22Rv1 (cell line): ENCODE data around the gene NT5C3A.
"Not testable (repeated sequence)": the region's sequence is repeated elsewhere in the genome, so short reads cannot be mapped to it uniquely, and the experiment has no call there.

Source experiments
- H3K27ac ChIP-seq: fragments of 450-650 bp; 2 replicates; pipeline ENCODE4 v1.5.1; 2017
- CTCF ChIP-seq: fragments of 450-650 bp; IDR thresholded peaks from 2 replicates; pipeline ENCODE4 v1.5.1; 2017; ENCODE audit warnings: mild to moderate bottlenecking
- ZFX ChIP-seq: fragments of 450-650 bp; IDR thresholded peaks from 2 replicates; pipeline ENCODE4 v1.6.1; 2017; ENCODE audit warnings: antibody characterized with exemption, borderline replicate concordance

NT5C3A gene

DNA sequence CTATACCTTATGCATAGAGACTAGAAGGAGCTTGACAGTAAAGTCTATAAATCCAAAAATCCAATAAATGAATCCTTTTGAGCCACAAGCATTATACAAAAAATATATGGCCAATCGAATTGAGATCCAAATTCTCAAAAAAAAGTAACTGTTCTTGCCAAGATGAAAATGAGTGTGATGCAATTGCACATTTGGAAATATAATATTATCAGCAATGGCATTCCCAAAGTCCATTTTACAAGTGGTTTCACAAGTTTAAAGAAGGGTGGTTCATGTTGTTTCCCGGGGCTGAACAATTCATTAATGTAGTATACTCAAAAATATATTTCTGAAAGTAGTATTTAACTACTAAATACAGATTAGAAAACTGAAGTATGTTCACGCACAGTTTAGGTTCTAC lies 39.3 kb upstream of the NT5C3A start:
- H3K27ac ChIP-seq, result no peak overlapping the region

DNA sequence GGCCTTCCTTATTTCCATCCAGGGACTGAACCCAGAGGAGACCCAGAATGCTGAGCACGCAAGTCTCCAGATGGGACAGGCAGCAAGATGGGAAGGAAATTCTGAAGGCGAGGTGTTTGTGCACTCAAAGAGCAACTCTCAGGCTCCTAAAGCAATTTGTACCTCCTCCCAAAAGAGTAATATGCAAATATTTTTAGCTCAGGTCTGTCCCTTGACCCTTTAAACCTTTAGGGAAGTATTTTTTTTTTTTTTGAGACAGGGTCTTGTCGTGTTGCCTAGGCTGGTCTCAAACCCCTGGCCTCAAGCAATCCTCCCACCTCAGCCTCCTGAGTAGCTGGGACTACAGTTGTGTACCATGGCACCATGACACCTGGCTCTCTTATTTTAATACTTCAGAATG lies 38.2 kb upstream of the NT5C3A start:
- no peak overlapping the region for H3K27ac ChIP-seq
- TF ChIP-seq CTCF, result no peak

More for the DNA sequence above, 39.3 kb upstream of the NT5C3A start:
- TF ChIP-seq ZFX (no peak), CTCF (no peak)

DNA sequence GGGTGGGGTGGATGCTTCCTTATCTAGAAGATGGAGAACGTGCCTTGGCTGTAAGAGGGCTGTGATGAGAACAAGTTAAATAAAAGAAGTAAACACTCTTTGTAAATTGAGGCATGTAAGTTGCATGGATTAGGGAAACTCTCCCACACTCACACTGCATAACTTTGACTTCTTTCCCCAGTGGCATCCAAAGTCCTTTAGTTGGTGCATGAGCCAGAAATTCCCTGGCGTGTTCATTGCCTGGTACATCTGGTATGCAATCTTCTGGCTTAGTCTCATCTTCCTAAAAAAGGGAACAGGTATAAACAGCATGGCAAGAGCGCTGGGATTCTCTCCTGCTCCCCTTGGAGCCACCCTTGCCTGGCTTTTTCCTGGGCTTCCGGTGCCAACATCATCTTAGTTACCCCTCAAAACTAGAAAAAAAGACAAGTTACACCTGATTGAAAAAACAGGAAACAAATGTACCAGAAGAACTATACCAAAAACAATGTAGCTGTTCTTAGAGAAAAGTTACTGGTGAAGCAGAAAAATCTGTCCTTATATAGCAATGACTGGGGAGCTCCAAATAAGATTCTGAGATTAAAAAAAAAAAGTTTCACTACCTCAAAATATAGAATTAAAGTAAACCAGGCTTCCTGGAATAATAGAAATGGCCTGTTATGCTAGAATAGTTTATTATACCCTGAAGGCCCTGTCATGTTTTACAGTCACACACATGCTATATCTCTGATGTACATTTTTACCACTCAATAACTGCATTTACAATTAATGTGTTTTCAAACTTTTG lies 36.8 kb upstream of the NT5C3A start:
- no peak for TF ChIP-seq CTCF
- TF ChIP-seq ZFX, result no peak
- no peak overlapping the region for H3K27ac ChIP-seq

- not testable (repeated sequence) for H3K27ac ChIP-seq
These were observed 32.2 kb upstream of the NT5C3A start for GRCh38 chr7:33094745-33095275.

GRCh38 chr7:33093266-33093665 lies 30.7 kb upstream of the NT5C3A start:
- TF ChIP-seq ZFX (no peak), CTCF (no peak)
- H3K27ac ChIP-seq, result no peak overlapping the region

GRCh38 chr7:33091641-33092191 lies 29.1 kb upstream of the NT5C3A start:
- no peak overlapping the region for H3K27ac ChIP-seq
- TF ChIP-seq ZFX, result no peak

GRCh38 chr7:33091111-33091531 lies 28.5 kb upstream of the NT5C3A start:
- TF ChIP-seq ZFX (no peak), CTCF (no peak)
- no peak overlapping the region for H3K27ac ChIP-seq

DNA sequence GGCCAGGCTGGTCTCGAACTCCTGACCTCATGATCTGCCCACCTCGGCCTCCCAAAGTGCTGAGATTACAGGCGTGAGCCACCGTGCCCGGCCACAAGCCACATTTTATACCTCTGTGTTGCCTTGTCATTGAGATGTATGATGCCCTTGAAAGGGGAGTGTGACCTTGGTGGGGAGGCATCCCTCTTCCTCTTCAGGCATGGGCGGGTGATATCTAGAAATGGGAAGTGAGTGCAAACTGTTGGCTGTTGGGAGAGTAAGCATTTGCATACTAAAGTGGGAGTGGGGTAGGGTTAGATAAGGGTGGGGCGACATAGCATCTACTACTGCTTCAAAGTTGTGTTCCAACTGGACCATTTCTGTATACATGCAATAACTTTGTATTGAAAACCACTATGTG lies 26.6 kb upstream of the NT5C3A start:
- H3K27ac ChIP-seq, result no peak overlapping the region
- TF ChIP-seq CTCF, result no peak
- TF ChIP-seq ZFX, result no peak
